SK-N-SH (cell line): ENCODE results near the gene PCSK6. TPM values are rescaled to one million over a fixed set of nuclear protein-coding genes. Genes with fewer than 3 reads are reported as not detected.
"Not testable (repeated sequence)": the region's sequence is repeated elsewhere in the genome, so short reads cannot be mapped to it uniquely, and the experiment has no call there.

Source experiments
- CTCF ChIA-PET: fragments of 300-600, 350-600 bp; formaldehyde crosslinking; extraction: SDS; loops from one replicate; lab custom pipeline; 2021; lab: Yijun Ruan, JAX
- POLR2A ChIA-PET: fragments of 350-600 bp; sonication (Branson Sonifier 250); formaldehyde crosslinking; extraction: SDS; loops from one replicate; lab custom pipeline; 2020; ENCODE audit warnings: antibody characterized with exemption, inconsistent platforms; lab: Yijun Ruan, JAX
- DNase-seq: peaks from one replicate; pipeline ENCODE4 v3.0.0; 2012
- H2AFZ ChIP-seq: fragments of 200-600 bp; sonication (generic); 2 replicates; pipeline ENCODE4 v1.8.1; 2016; ENCODE audit warnings: antibody characterized with exemption, mild to moderate bottlenecking, low read depth
- H3F3A ChIP-seq: fragments of 200-600 bp; sonication (generic); replicated peaks from 2 replicates; pipeline ENCODE3; 2016; ENCODE audit warnings: antibody characterized with exemption, mild to moderate bottlenecking; ENCODE audit not compliant: insufficient read depth
- H3K27ac ChIP-seq, 2 experiments: fragments of 200-500 bp in 1 of 2; fragments of 200-600 bp in 1 of 2; sonication (Bioruptor generic) in 1 of 2; sonication (generic), shearing (Covaris generic) in 1 of 2; 2 replicates each; pipeline versions ENCODE4 v1.5.1 to v1.6.1; 2014 to 2016; ENCODE audit warnings: low read depth in 2 of 2, inconsistent platforms in 1 of 2, low read length in 1 of 2, mild to moderate bottlenecking in 1 of 2, mixed read lengths in 1 of 2
- H3K27me3 ChIP-seq: fragments of 200-600 bp; sonication (generic), shearing (Covaris generic); 2 replicates; pipeline ENCODE4 v1.6.1; 2016; ENCODE audit warnings: mixed run types; ENCODE audit not compliant: insufficient read depth
- H3K36me3 ChIP-seq, 2 experiments: fragments of 200-500 bp in 1 of 2; fragments of 200-600 bp in 1 of 2; sonication (Bioruptor generic) in 1 of 2; sonication (generic) in 1 of 2; replicated peaks in 1 of 2; 2 replicates each; pipeline versions ENCODE3 to v1.5.1; 2014 to 2016; ENCODE audit warnings: low read length in 1 of 2, mild to moderate bottlenecking in 1 of 2; ENCODE audit not compliant: insufficient read depth in 2 of 2, control insufficient read depth in 1 of 2
- H3K4me1 ChIP-seq, 2 experiments: fragments of 200-500 bp in 1 of 2; fragments of 200-600 bp in 1 of 2; sonication (Bioruptor generic) in 1 of 2; sonication (generic), shearing (Covaris generic) in 1 of 2; 2 replicates each; pipeline versions ENCODE4 v1.5.1 to v1.6.1; 2014 to 2016; ENCODE audit warnings: low read depth in 1 of 2, low read length in 1 of 2, mixed run types in 1 of 2; ENCODE audit not compliant: insufficient read depth in 2 of 2, control insufficient read depth in 1 of 2
- H3K4me2 ChIP-seq: fragments of 200-600 bp; sonication (generic), shearing (Covaris generic); 2 replicates; pipeline ENCODE4 v1.6.1; 2017; ENCODE audit warnings: mixed run types
- H3K4me3 ChIP-seq, 2 experiments: fragments of 200-500 bp in 1 of 2; fragments of 200-600 bp in 1 of 2; sonication (Bioruptor generic) in 1 of 2; sonication (generic), shearing (Covaris generic) in 1 of 2; 2 replicates each; pipeline versions ENCODE4 v1.5.1 to v1.8.1; 2014 to 2016; ENCODE audit warnings: low read depth in 2 of 2, inconsistent platforms in 1 of 2, low read length in 1 of 2, mild to moderate bottlenecking in 1 of 2, mixed read lengths in 1 of 2, moderate library complexity in 1 of 2
- H3K79me2 ChIP-seq: fragments of 200-600 bp; sonication (generic); 2 replicates; pipeline ENCODE4 v1.8.1; 2017; ENCODE audit warnings: mild to moderate bottlenecking; ENCODE audit not compliant: insufficient read depth
- H3K9ac ChIP-seq: fragments of 200-600 bp; sonication (generic); 2 replicates; pipeline ENCODE4 v1.6.1; 2017; ENCODE audit warnings: mixed run types
- H3K9me2 ChIP-seq: fragments of 200-600 bp; sonication (generic); 2 replicates; pipeline ENCODE4 v1.6.1; 2017; ENCODE audit warnings: mixed run types
- H3K9me3 ChIP-seq: fragments of 200-600 bp; sonication (generic); 2 replicates; pipeline ENCODE4 v1.6.1; 2017; ENCODE audit warnings: mixed run types, mild to moderate bottlenecking, moderate library complexity
- H4K20me1 ChIP-seq: fragments of 200-600 bp; sonication (generic); 2 replicates; pipeline ENCODE4 v1.6.1; 2017; ENCODE audit warnings: mild to moderate bottlenecking, mixed run types; ENCODE audit not compliant: insufficient read depth
- CHD2 ChIP-seq: fragments of 150-350 bp; IDR thresholded peaks from 2 replicates; pipeline ENCODE4 v1.6.1; 2018; ENCODE audit warnings: low read length; ENCODE audit not compliant: partially characterized antibody
- ELF1 ChIP-seq: IDR thresholded peaks from 2 replicates; pipeline ENCODE4 v1.4.0; 2012
- EZH2phosphoT487 ChIP-seq: fragments of 200-600 bp; sonication (generic); IDR thresholded peaks from 2 replicates; pipeline ENCODE4 v1.6.1; 2017; ENCODE audit warnings: low read depth, mixed run types, mild to moderate bottlenecking, antibody characterized with exemption, moderate library complexity, borderline replicate concordance
- FOXJ3 ChIP-seq: sonication (generic); formaldehyde crosslinking; IDR thresholded peaks from 2 replicates; pipeline ENCODE4 v1.5.1; 2020; ENCODE audit warnings: mild to moderate bottlenecking, missing genetic modification reagents
- GATA2 ChIP-seq: sonication (generic); formaldehyde crosslinking; IDR thresholded peaks from 2 replicates; pipeline ENCODE4 v1.5.0; 2020; ENCODE audit warnings: mild to moderate bottlenecking, missing genetic modification reagents
- MEF2A ChIP-seq: IDR thresholded peaks from 2 replicates; pipeline ENCODE4 v1.4.0; 2012; ENCODE audit warnings: low read depth, borderline replicate concordance
- MXI1 ChIP-seq: IDR thresholded peaks from 2 replicates; pipeline ENCODE4 v1.6.1; 2012; ENCODE audit warnings: mild to moderate bottlenecking, low read depth, low read length, improper control_type of control experiment
- NFIC ChIP-seq: IDR thresholded peaks from 2 replicates; pipeline ENCODE4 v1.4.0; 2012; ENCODE audit warnings: borderline replicate concordance
- POLR2AphosphoS5 ChIP-seq: IDR thresholded peaks from 2 replicates; pipeline ENCODE4 v1.6.1; 2012; ENCODE audit warnings: low read depth, low read length
- RAD21 ChIP-seq: IDR thresholded peaks from 2 replicates; pipeline ENCODE4 v1.6.1; 2012; ENCODE audit warnings: mild to moderate bottlenecking, low read length
- RFX5 ChIP-seq: IDR thresholded peaks from 2 replicates; pipeline ENCODE4 v1.6.1; 2012; ENCODE audit warnings: mild to moderate bottlenecking, improper control_type of control experiment, low read length
- RXRA ChIP-seq: IDR thresholded peaks from 2 replicates; pipeline ENCODE4 v1.4.0; 2012; ENCODE audit warnings: low read depth, mild to moderate bottlenecking, borderline replicate concordance
- SMC3 ChIP-seq: IDR thresholded peaks from 2 replicates; pipeline ENCODE4 v1.6.1; 2012; ENCODE audit warnings: low read depth, low read length, improper control_type of control experiment
- TCF12 ChIP-seq: IDR thresholded peaks from 2 replicates; pipeline ENCODE4 v1.4.0; 2012
- USF1 ChIP-seq: IDR thresholded peaks from 2 replicates; pipeline ENCODE4 v1.4.0; 2012; ENCODE audit warnings: low read depth, borderline replicate concordance
- YY1 ChIP-seq: IDR thresholded peaks from 2 replicates; pipeline ENCODE4 v1.4.0; 2012; ENCODE audit warnings: low read depth, mild to moderate bottlenecking
- WGBS: methylation state at CpG from one replicate; pipeline ENCODE4 v1.1.6; 2017; ENCODE audit warnings: low lambda C conversion rate; 5-methylcytosine and 5-hydroxymethylcytosine counted together
- polyA plus RNA-seq, 3 experiments: library from polyadenylated mRNA; depleted of rRNA; stranded (reverse); fragments of >200 nt; gene quantifications; 2 replicates each; pipeline ENCODE4 v1.2.3, GENCODE V29; 2012
- TF ChIP-seq, protein P1 (sequence below): fragments of 200-600 bp; sonication (generic); IDR thresholded peaks from 2 replicates; pipeline ENCODE4 v1.6.1; 2017; ENCODE audit warnings: antibody characterized with exemption, mild to moderate bottlenecking, moderate library complexity
- TF ChIP-seq, protein P2 (sequence below): fragments of 150-350 bp; IDR thresholded peaks from 2 replicates; pipeline ENCODE4 v1.6.1; 2016; ENCODE audit warnings: mild to moderate bottlenecking, low read depth, low read length
- TF ChIP-seq, protein P3 (sequence below): fragments of 150-350 bp; IDR thresholded peaks from 2 replicates; pipeline ENCODE4 v1.6.1; 2017; ENCODE audit warnings: antibody characterized with exemption, low read length, low read depth, borderline replicate concordance
- TF ChIP-seq, protein P4 (sequence below): IDR thresholded peaks from 2 replicates; pipeline ENCODE4; 2012

Gene PCSK6
- polyA plus RNA-seq, 1 of the 3 experiments (the other 2 are of a cell fraction), result 0.03 TPM

GRCh38 chr15:101420232-101420631, 69.3 kb downstream of the PCSK6 start:
- Histone ChIP-seq H3F3A (no peaks in the 10 kb centered on the region), H3K36me3 (no peaks in the 10 kb centered on the region), H3K27ac (no peak overlapping the region), H2AFZ (no peak overlapping the region), H3K4me3 (no peak overlapping the region), H3K9me3 (no peaks in the 10 kb centered on the region)
- CTCF ChIA-PET, result interaction anchor here (1.0 to 1.3 kb wide), 2 partner anchors 8 kb away, joined by 3 read pairs; no protein-coding TSS in a partner anchor
- 43% methylated on average over 4 of the region's 4 CpGs for WGBS
- TF ChIP-seq USF1, result no peak
- TF ChIP-seq POLR2AphosphoS5, result no peak
- no peak for TF ChIP-seq SMC3
- TF ChIP-seq, protein P1, sequence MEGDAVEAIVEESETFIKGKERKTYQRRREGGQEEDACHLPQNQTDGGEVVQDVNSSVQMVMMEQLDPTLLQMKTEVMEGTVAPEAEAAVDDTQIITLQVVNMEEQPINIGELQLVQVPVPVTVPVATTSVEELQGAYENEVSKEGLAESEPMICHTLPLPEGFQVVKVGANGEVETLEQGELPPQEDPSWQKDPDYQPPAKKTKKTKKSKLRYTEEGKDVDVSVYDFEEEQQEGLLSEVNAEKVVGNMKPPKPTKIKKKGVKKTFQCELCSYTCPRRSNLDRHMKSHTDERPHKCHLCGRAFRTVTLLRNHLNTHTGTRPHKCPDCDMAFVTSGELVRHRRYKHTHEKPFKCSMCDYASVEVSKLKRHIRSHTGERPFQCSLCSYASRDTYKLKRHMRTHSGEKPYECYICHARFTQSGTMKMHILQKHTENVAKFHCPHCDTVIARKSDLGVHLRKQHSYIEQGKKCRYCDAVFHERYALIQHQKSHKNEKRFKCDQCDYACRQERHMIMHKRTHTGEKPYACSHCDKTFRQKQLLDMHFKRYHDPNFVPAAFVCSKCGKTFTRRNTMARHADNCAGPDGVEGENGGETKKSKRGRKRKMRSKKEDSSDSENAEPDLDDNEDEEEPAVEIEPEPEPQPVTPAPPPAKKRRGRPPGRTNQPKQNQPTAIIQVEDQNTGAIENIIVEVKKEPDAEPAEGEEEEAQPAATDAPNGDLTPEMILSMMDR, result no peak
- TF ChIP-seq, protein P2, sequence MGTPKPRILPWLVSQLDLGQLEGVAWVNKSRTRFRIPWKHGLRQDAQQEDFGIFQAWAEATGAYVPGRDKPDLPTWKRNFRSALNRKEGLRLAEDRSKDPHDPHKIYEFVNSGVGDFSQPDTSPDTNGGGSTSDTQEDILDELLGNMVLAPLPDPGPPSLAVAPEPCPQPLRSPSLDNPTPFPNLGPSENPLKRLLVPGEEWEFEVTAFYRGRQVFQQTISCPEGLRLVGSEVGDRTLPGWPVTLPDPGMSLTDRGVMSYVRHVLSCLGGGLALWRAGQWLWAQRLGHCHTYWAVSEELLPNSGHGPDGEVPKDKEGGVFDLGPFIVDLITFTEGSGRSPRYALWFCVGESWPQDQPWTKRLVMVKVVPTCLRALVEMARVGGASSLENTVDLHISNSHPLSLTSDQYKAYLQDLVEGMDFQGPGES, result no peak
- no peak for TF ChIP-seq GATA2 (CRISPR knock-in tag)
- TF ChIP-seq MXI1, result no peak
- TF ChIP-seq, protein P3, sequence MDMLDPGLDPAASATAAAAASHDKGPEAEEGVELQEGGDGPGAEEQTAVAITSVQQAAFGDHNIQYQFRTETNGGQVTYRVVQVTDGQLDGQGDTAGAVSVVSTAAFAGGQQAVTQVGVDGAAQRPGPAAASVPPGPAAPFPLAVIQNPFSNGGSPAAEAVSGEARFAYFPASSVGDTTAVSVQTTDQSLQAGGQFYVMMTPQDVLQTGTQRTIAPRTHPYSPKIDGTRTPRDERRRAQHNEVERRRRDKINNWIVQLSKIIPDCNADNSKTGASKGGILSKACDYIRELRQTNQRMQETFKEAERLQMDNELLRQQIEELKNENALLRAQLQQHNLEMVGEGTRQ, result no peak
- no peak for TF ChIP-seq FOXJ3 (CRISPR knock-in tag)
- TF ChIP-seq TCF12, result no peak
- TF ChIP-seq ELF1, result no peak
- no peak for TF ChIP-seq RAD21
- no peak for TF ChIP-seq RFX5
- TF ChIP-seq, protein P4, sequence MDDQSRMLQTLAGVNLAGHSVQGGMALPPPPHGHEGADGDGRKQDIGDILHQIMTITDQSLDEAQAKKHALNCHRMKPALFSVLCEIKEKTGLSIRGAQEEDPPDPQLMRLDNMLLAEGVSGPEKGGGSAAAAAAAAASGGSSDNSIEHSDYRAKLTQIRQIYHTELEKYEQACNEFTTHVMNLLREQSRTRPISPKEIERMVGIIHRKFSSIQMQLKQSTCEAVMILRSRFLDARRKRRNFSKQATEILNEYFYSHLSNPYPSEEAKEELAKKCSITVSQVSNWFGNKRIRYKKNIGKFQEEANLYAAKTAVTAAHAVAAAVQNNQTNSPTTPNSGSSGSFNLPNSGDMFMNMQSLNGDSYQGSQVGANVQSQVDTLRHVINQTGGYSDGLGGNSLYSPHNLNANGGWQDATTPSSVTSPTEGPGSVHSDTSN, result no peak
- TF ChIP-seq NFIC, result no peak
- no peak for TF ChIP-seq EZH2phosphoT487
- TF ChIP-seq YY1, result no peak
- TF ChIP-seq RXRA, result no peak
- no peak for TF ChIP-seq MEF2A
- TF ChIP-seq CHD2, result no peak
- TF ChIP-seq, all 33 proteins: peak for 0
- Histone ChIP-seq H3K27me3 (no peaks in the 10 kb centered on the region), H4K20me1 (no peaks in the 10 kb centered on the region), H3K4me2 (no peak overlapping the region), H3K9me2 (no peaks in the 10 kb centered on the region), H3K79me2 (no peaks in the 10 kb centered on the region; the same call in 1 of the 2 replicates), H3K4me1 (no peaks in the 10 kb centered on the region), H3K9ac (no peak overlapping the region)
- no peak for DNase-seq
- POLR2A ChIA-PET, result no interaction called here

GRCh38 chr15:101416475-101416874, 73.0 kb downstream of the PCSK6 start:
- CTCF ChIA-PET, H4K20me1 ChIP-seq, H3K36me3 ChIP-seq, POLR2A ChIA-PET, H3K79me2 ChIP-seq, H3K9me3 ChIP-seq, H3K27ac ChIP-seq, H3K27me3 ChIP-seq, H3K4me1 ChIP-seq, H3K9me2 ChIP-seq, DNase-seq, H3K4me2 ChIP-seq, H3F3A ChIP-seq, H3K9ac ChIP-seq, H3K4me3 ChIP-seq, H2AFZ ChIP-seq: not testable (repeated sequence)
- 47% methylated on average over 6 of the region's 6 CpGs for WGBS
